Measurements from ENCODE around the gene ADGRD1. TPM values are rescaled to one million over a fixed set of nuclear protein-coding genes. Genes with fewer than 3 reads are reported as not detected.
"Not testable (repeated sequence)": the region's sequence is repeated elsewhere in the genome, so short reads cannot be mapped to it uniquely, and the experiment has no call there.

Gene ADGRD1
- total RNA-seq, 2 experiments from 2014 or later = 0.27 to 0.65 TPM

GRCh38 chr12:131122631-131123030 lies 168.9 kb downstream of the ADGRD1 start:
- no peak for DNase-seq
- Mint-ChIP-seq H3K27me3 (no peaks in the 10 kb centered on the region), H3K4me1 (ENCODE audit: low read depth) (no peaks in the 10 kb centered on the region), H3K9me3 (no peaks in the 10 kb centered on the region), H3K36me3 (ENCODE audit: low read depth) (no peaks in the 10 kb centered on the region), H3K27ac (no peak overlapping the region), H3K4me3 (no peak overlapping the region)
- no peak for TF ChIP-seq CTCF (IDR thresholded peaks at IDR 0.05)
- ChIA-PET CTCF (interaction anchor here (1.8 kb wide), 1 partner anchor 10 kb away, joined by 6 read pairs; no protein-coding TSS in a partner anchor), POLR2A (no interaction called here)
- no peak for ATAC-seq
- intact Hi-C loops (cut with micrococcal nuclease) = no loop called here

- ATAC-seq (no peak), DNase-seq (no peak)
- no peaks in the 10 kb centered on the region for H3K4me1 Mint-ChIP-seq (ENCODE audit: low read depth)
- H3K4me3 Mint-ChIP-seq = no peak overlapping the region
- TF ChIP-seq CTCF (IDR thresholded peaks at IDR 0.05) = no peak
- H3K27me3 Mint-ChIP-seq = no peaks in the 10 kb centered on the region
- no peak overlapping the region for H3K27ac Mint-ChIP-seq
- ChIA-PET CTCF (interaction anchor here (1.8 kb wide), 1 partner anchor 9 kb away, joined by 6 read pairs; no protein-coding TSS in a partner anchor), POLR2A (no interaction called here)
- H3K36me3 Mint-ChIP-seq (ENCODE audit: low read depth) = no peaks in the 10 kb centered on the region
- no peaks in the 10 kb centered on the region for H3K9me3 Mint-ChIP-seq
- intact Hi-C loops (cut with micrococcal nuclease) = no loop called here
Observed at GRCh38 chr12:131123817-131124216, 170.1 kb downstream of the ADGRD1 start.

- no peaks in the 10 kb centered on the region for H3K27me3 Mint-ChIP-seq
- POLR2A ChIA-PET = no interaction called here
- DNase-seq (no peak), ATAC-seq (no peak)
- H3K9me3 Mint-ChIP-seq = no peaks in the 10 kb centered on the region
- intact Hi-C loops (cut with micrococcal nuclease) = no loop called here
- H3K4me1 Mint-ChIP-seq (ENCODE audit: low read depth) = peaks cover 2% of the 10 kb centered on the region
- H3K36me3 Mint-ChIP-seq (ENCODE audit: low read depth) = no peaks in the 10 kb centered on the region
- no peak for TF ChIP-seq CTCF (IDR thresholded peaks at IDR 0.05)
- CTCF ChIA-PET = interaction anchor here (1.8 to 4.5 kb wide), 2 partner anchors 8 to 19 kb away, joined by 6 to 28 read pairs; no protein-coding TSS in a partner anchor
- no peak overlapping the region for H3K27ac Mint-ChIP-seq
- no peak overlapping the region for H3K4me3 Mint-ChIP-seq
Observed at GRCh38 chr12:131124487-131125280, 171.0 kb downstream of the ADGRD1 start.

GRCh38 chr12:131126662-131127173 lies 173.0 kb downstream of the ADGRD1 start:
- intact Hi-C loops (cut with micrococcal nuclease) = no loop called here
- Mint-ChIP-seq H3K9me3 (no peaks in the 10 kb centered on the region), H3K27me3 (no peaks in the 10 kb centered on the region), H3K4me1 (ENCODE audit: low read depth) (peaks cover 2% of the 10 kb centered on the region), H3K27ac (no peak overlapping the region), H3K36me3 (ENCODE audit: low read depth) (no peaks in the 10 kb centered on the region), H3K4me3 (no peak overlapping the region)
- DNase-seq (no peak), ATAC-seq (no peak)
- POLR2A ChIA-PET = no interaction called here
- TF ChIP-seq CTCF (IDR thresholded peaks at IDR 0.05) = no peak
- CTCF ChIA-PET = interaction anchor here (1.1 to 4.5 kb wide), 3 partner anchors 12 to 211 kb away, joined by 4 to 28 read pairs (median 5); no protein-coding TSS in a partner anchor

- ATAC-seq = no peak
- Mint-ChIP-seq H3K4me1 (ENCODE audit: low read depth) (peaks cover 2% of the 10 kb centered on the region), H3K9me3 (no peaks in the 10 kb centered on the region), H3K4me3 (no peak overlapping the region), H3K27ac (no peak overlapping the region), H3K36me3 (ENCODE audit: low read depth) (no peaks in the 10 kb centered on the region), H3K27me3 (no peaks in the 10 kb centered on the region)
- POLR2A ChIA-PET = interaction anchor here (1.4 kb wide), 1 partner anchor 13 kb away, joined by 3 read pairs; no protein-coding TSS in a partner anchor
- TF ChIP-seq CTCF (IDR thresholded peaks at IDR 0.05) = no peak
- intact Hi-C loops (cut with micrococcal nuclease) = no loop called here
- CTCF ChIA-PET = interaction anchor here (4.5 kb wide), 1 partner anchor 23 kb away, joined by 28 read pairs; no protein-coding TSS in a partner anchor
- DNase-seq = no peak
Observed at GRCh38 chr12:131128556-131128955, 174.8 kb downstream of the ADGRD1 start.

GRCh38 chr12:131128966-131129619 lies 175.4 kb downstream of the ADGRD1 start:
- H3K9me3 Mint-ChIP-seq; CTCF ChIA-PET; H3K4me1 Mint-ChIP-seq (ENCODE audit: low read depth); H3K4me3 Mint-ChIP-seq; H3K27ac Mint-ChIP-seq; DNase-seq; intact Hi-C loops (cut with micrococcal nuclease); H3K27me3 Mint-ChIP-seq; H3K36me3 Mint-ChIP-seq (ENCODE audit: low read depth); POLR2A ChIA-PET; ATAC-seq: not testable (repeated sequence)
